ENCODE measurements around the gene AARS2. TPM values are rescaled to one million over a fixed set of nuclear protein-coding genes. Genes with fewer than 3 reads are reported as not detected.

AARS2 gene
- total and polyA plus RNA-seq, 4 donors, result 1.9 to 9.6 (median 6.9) TPM

GRCh38 chr6:44341095-44341890 lies 28.1 kb upstream of the AARS2 start:
- DNase-seq (ENCODE audit: low spot score), result no peak
- H3K27me3 ChIP-seq (ENCODE audit: control insufficient read depth in 4 of 4, insufficient read depth in 4 of 4, low read length in 3 of 4), result no peaks in the 10 kb centered on the region
- 81% methylated on average over 8 of the region's 8 CpGs for WGBS
- no peak for TF ChIP-seq TAF1 (conservative IDR thresholded peaks at IDR 0.05)
- no peak for TF ChIP-seq RAD21 (IDR thresholded peaks at IDR 0.05)
- TF ChIP-seq YY1 (IDR thresholded peaks at IDR 0.05), result no peak
- no peak for TF ChIP-seq GABPA (IDR thresholded peaks at IDR 0.05 in 1 of 2, conservative IDR thresholded peaks at IDR 0.05 in 1 of 2)
- no peak for TF ChIP-seq JUND (IDR thresholded peaks at IDR 0.05)
- TF ChIP-seq REST (IDR thresholded peaks at IDR 0.05), result no peak
- TF ChIP-seq FOXA1 (IDR thresholded peaks at IDR 0.05), result no peak
- TF ChIP-seq SP1 (IDR thresholded peaks at IDR 0.05), result no peak
- TF ChIP-seq ZBTB33 (IDR thresholded peaks at IDR 0.05), result no peak
- no peak for TF ChIP-seq HNF4G (IDR thresholded peaks at IDR 0.05)
- no peak for TF ChIP-seq ATF3 (IDR thresholded peaks at IDR 0.05)
- no peak for TF ChIP-seq HNF4A (conservative IDR thresholded peaks at IDR 0.05)
- TF ChIP-seq EGR1 (IDR thresholded peaks at IDR 0.05; ENCODE audit: low read depth in 2 of 2), result no peak
- no peak for TF ChIP-seq CTCF (IDR thresholded peaks at IDR 0.05; ENCODE audit: low read depth, low read length, missing input control)
- no peak for TF ChIP-seq NR2F2 (IDR thresholded peaks at IDR 0.05)
- no peak for TF ChIP-seq MAX (IDR thresholded peaks at IDR 0.05)
- no peak for TF ChIP-seq FOXA2 (IDR thresholded peaks at IDR 0.05)
- no peak for TF ChIP-seq RXRA (IDR thresholded peaks at IDR 0.05)
- no peak overlapping the region for H3K9ac ChIP-seq (ENCODE audit: low read depth in 1 of 2, low read length in 2 of 2)
- H3K9me3 ChIP-seq (ENCODE audit: control insufficient read depth in 4 of 4, low read length in 3 of 4), result no peaks in the 10 kb centered on the region
- no peak overlapping the region for H3K4me3 ChIP-seq (ENCODE audit: low read depth in 1 of 3, low read length in 3 of 3)
- peaks cover 0 to 24% (median 16%) of the 10 kb centered on the region in 4 donors for H3K4me1 ChIP-seq (ENCODE audit: control insufficient read depth in 4 of 4, insufficient read depth in 4 of 4, low read length in 3 of 4)
- no peaks in the 10 kb centered on the region for H3K36me3 ChIP-seq (ENCODE audit: control insufficient read depth in 4 of 4, insufficient read depth in 3 of 4, low read depth in 1 of 4, low read length in 3 of 4)
- no peak overlapping the region for H3K27ac ChIP-seq (ENCODE audit: low read depth in 1 of 2, low read length in 2 of 2)
